ENCODE results near the gene SURF1.
"Not testable (repeated sequence)": the region's sequence is repeated elsewhere in the genome, so short reads cannot be mapped to it uniquely, and the experiment has no call there.

The SURF1 gene

DNA sequence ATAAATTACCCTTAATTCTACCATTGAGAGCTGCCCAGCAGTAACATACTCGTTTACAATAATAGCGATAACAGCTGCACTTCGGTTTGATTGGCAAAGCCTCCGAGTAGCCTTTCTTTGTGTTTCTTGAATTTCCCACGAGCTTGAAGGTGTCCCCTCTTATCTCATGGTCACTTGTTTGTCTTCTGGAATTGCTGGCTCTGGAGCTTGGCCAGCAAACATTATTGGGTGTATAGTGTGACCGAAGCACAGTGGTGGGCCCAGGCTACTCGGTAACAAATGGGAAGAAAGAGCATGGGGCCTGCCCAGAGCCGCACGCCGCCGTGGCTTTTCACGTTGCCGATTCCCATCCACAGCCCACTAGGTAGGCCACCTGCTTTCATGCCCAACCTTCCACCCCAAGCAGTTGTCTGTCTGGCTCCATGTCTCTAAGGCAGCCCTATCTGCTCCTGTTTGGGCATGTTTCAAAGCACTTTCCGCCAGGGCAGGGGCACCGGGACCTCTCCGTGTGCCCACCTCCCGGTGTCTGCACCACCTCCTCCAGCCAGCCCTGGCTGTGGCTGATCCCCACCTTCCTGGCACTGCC lies 28.5 kb upstream of the SURF1 start:
- no peak overlapping the region for H3K4me3 ChIP-seq (ENCODE audit: insufficient read depth, low read depth, low read length)
- H3K36me3 ChIP-seq (ENCODE audit: control insufficient read depth, insufficient read depth, low read length) = no peaks in the 10 kb centered on the region
- H3K27ac ChIP-seq (ENCODE audit: insufficient read depth, low read depth, low read length, poor library complexity, severe bottlenecking) = no peak overlapping the region
- WGBS, 2 experiments = 94% methylated on average over 17 of the region's 17 CpGs
- no peaks in the 10 kb centered on the region for H3K4me1 ChIP-seq (ENCODE audit: control insufficient read depth, insufficient read depth, low read length)
- no peaks in the 10 kb centered on the region for H3K9me3 ChIP-seq (ENCODE audit: control insufficient read depth, low read length)
- no peaks in the 10 kb centered on the region for H3K27me3 ChIP-seq (ENCODE audit: control insufficient read depth, insufficient read depth, low read length, poor library complexity, severe bottlenecking)

DNA sequence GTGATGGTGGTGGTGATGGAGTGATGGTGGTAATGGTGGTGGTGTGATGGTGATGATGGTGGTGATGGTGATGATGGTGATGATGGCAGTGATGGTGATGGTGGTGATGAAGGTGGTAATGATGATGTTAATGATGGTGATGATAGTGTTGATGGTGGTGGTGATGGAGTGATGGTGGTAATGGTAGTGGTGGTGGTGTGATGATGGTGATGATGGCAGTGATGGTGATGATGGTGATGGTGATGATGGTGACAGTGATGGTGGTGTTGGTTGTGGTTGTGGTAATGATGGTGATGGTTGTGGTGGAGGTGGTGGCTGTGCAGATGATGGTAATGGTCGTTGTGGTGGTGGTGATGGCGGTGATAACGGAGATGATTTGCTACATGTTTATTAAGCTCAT lies 27.2 kb upstream of the SURF1 start:
- H3K4me1 ChIP-seq (ENCODE audit: control insufficient read depth, insufficient read depth, low read length) = no peaks in the 10 kb centered on the region
- no peak overlapping the region for H3K27ac ChIP-seq (ENCODE audit: insufficient read depth, low read depth, low read length, poor library complexity, severe bottlenecking)
- no peak overlapping the region for H3K4me3 ChIP-seq (ENCODE audit: insufficient read depth, low read depth, low read length)
- no peaks in the 10 kb centered on the region for H3K27me3 ChIP-seq (ENCODE audit: control insufficient read depth, insufficient read depth, low read length, poor library complexity, severe bottlenecking)
- no peaks in the 10 kb centered on the region for H3K9me3 ChIP-seq (ENCODE audit: control insufficient read depth, low read length)
- 93 to 94% methylated on average over 3 of the region's 3 CpGs for whole genome bisulfite sequencing, 2 experiments
- no peaks in the 10 kb centered on the region for H3K36me3 ChIP-seq (ENCODE audit: control insufficient read depth, insufficient read depth, low read length)

DNA sequence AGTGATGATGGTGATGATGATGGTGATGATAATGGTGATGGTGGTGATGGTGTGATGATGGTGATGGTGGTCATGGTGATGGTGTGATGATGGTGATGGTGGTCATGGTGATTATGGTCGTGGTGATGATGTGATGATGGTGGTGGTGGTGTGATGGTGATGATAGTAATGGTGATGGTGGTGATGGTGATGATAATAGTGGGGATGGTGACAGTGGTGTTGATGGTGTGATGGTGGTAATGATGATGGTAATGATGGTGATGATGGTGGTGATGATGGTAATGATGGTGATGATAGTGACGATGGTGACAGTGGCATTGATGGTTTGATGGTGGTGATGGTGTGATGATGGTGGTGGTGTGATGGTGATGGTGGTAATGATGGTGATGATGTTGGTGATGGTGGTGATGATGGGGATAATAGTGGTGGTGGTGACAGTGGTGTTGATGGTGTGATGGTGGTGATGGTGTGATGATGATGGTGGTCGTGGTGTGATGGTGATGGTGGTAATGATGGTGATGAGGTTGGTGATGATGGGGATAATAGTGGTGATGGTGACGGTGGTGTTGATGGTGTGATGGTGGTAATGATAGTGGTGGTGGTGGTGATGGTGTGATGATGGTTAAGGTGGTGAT lies 26.3 kb upstream of the SURF1 start:
- WGBS, 2 experiments = 89% methylated on average over 4 of the region's 4 CpGs
- H3K4me3 ChIP-seq (ENCODE audit: insufficient read depth, low read depth, low read length) = no peak overlapping the region
- no peak overlapping the region for H3K27ac ChIP-seq (ENCODE audit: insufficient read depth, low read depth, low read length, poor library complexity, severe bottlenecking)
- no peaks in the 10 kb centered on the region for H3K36me3 ChIP-seq (ENCODE audit: control insufficient read depth, insufficient read depth, low read length)
- H3K27me3 ChIP-seq (ENCODE audit: control insufficient read depth, insufficient read depth, low read length, poor library complexity, severe bottlenecking) = no peaks in the 10 kb centered on the region
- H3K4me1 ChIP-seq (ENCODE audit: control insufficient read depth, insufficient read depth, low read length) = no peaks in the 10 kb centered on the region
- no peaks in the 10 kb centered on the region for H3K9me3 ChIP-seq (ENCODE audit: control insufficient read depth, low read length)

DNA sequence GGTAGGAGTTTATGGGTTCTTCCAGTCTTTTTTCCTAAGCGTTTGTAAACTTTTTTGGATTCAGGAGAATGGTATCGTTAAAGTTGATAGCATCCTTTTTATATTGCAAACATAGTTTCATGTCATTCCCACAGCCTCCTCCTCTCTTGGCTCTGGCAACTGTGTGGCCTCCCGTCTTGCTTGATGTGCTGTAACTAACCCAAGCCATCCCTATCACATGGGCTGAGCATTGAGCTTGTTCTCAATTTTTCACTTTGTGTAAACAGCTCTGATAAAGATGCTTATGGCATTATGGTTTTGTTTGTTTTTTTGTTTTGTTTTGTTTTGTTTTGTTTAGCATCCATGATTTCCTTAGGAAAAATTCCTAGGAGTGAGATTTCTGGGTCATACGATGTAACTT lies 24.4 kb upstream of the SURF1 start:
- Histone ChIP-seq H3K4me1 (ENCODE audit: control insufficient read depth, insufficient read depth, low read length) (no peaks in the 10 kb centered on the region), H3K36me3 (ENCODE audit: control insufficient read depth, insufficient read depth, low read length) (no peaks in the 10 kb centered on the region), H3K27ac (ENCODE audit: insufficient read depth, low read depth, low read length, poor library complexity, severe bottlenecking) (no peak overlapping the region), H3K27me3 (ENCODE audit: control insufficient read depth, insufficient read depth, low read length, poor library complexity, severe bottlenecking) (no peaks in the 10 kb centered on the region), H3K9me3 (ENCODE audit: control insufficient read depth, low read length) (no peaks in the 10 kb centered on the region), H3K4me3 (ENCODE audit: insufficient read depth, low read depth, low read length) (no peak overlapping the region)
- 91 to 95% methylated on average over 4 of the region's 4 CpGs for WGBS, 2 experiments

DNA sequence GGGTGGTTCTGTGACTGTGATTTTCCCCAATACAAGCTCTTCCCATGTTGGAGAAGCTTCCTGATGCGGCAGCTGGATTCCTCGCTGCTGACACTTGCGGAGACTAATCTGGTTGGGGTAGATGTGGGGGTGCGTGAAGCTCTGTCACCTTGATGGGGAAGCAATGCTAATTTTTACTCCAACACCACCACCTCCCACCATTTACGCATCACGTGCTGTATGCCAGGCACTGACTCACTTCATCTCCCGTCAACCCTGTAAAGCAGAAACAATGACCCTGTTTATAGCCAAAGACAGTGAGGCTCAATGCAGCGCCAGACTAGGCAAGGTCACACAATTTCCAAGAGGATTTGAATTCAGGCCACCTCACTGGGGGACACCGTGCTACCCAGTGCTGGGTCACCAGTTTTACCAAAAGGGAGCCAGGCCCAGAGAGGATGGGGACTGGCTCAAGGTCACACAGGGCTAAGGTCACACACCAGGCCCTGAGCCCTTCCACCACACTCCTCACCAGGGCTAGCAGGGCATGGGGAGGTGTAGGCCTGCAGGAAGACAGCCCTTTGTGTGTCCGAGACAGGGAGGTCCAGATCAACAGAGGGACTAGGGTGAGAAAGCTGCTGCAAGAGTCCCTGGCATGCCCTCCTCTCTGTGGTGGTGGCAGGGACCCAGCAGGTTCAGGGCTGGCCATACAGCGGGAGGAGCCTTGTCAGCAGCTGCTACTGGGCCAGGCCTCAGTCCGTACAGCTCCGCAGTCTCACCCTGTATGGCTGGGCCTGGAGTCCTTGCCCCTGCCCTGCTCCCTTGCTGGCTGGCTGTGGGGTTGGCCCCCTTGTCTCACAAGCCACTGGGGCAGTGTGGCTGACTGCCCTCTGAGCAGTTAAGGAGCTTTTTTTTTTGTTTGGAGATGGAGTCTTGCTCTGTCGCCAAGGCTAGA lies 23.1 kb upstream of the SURF1 start:
- H3K36me3 ChIP-seq (ENCODE audit: control insufficient read depth, insufficient read depth, low read length) = no peaks in the 10 kb centered on the region
- H3K9me3 ChIP-seq (ENCODE audit: control insufficient read depth, low read length) = no peaks in the 10 kb centered on the region
- no peaks in the 10 kb centered on the region for H3K4me1 ChIP-seq (ENCODE audit: control insufficient read depth, insufficient read depth, low read length)
- 90 to 91% methylated on average over 11 to 14 of the region's 14 CpGs for WGBS, 2 experiments
- no peak overlapping the region for H3K4me3 ChIP-seq (ENCODE audit: insufficient read depth, low read depth, low read length)
- H3K27me3 ChIP-seq (ENCODE audit: control insufficient read depth, insufficient read depth, low read length, poor library complexity, severe bottlenecking) = no peaks in the 10 kb centered on the region
- H3K27ac ChIP-seq (ENCODE audit: insufficient read depth, low read depth, low read length, poor library complexity, severe bottlenecking) = no peak overlapping the region

DNA sequence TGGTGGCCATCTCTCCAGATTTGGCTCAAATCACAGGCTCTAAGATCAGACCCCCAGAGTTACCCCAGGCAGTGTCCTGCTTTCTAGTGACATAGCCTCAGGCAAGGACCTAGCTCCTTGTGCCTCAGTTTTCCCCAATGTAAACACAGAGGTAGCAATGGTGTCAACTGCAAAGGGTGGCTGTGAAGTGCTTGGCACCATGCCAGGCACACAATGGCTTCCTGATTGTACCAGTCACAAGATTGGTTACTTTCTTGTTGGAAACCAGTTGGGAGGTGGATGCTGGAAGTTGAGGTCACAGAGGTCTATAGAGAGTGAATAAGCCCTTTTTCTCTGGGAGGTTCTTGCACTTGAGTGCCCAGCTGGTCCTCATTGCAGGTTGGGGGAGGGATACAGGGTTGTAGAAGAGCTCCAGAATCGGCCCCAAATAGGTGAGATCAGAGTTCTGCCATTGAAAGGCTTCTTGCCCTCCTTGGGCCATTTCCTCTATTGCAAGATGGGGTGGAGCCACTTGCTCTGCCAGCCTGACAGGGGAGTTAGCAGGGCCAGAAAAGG lies 22.2 kb upstream of the SURF1 start:
- H3K4me3 ChIP-seq (ENCODE audit: insufficient read depth, low read depth, low read length) = no peak overlapping the region
- H3K9me3 ChIP-seq (ENCODE audit: control insufficient read depth, low read length) = no peaks in the 10 kb centered on the region
- no peaks in the 10 kb centered on the region for H3K36me3 ChIP-seq (ENCODE audit: control insufficient read depth, insufficient read depth, low read length)
- no peaks in the 10 kb centered on the region for H3K4me1 ChIP-seq (ENCODE audit: control insufficient read depth, insufficient read depth, low read length)
- no peak overlapping the region for H3K27ac ChIP-seq (ENCODE audit: insufficient read depth, low read depth, low read length, poor library complexity, severe bottlenecking)
- H3K27me3 ChIP-seq (ENCODE audit: control insufficient read depth, insufficient read depth, low read length, poor library complexity, severe bottlenecking) = no peaks in the 10 kb centered on the region
- WGBS, 2 experiments = 88 to 91% methylated on average over 1 of the region's 1 CpG

DNA sequence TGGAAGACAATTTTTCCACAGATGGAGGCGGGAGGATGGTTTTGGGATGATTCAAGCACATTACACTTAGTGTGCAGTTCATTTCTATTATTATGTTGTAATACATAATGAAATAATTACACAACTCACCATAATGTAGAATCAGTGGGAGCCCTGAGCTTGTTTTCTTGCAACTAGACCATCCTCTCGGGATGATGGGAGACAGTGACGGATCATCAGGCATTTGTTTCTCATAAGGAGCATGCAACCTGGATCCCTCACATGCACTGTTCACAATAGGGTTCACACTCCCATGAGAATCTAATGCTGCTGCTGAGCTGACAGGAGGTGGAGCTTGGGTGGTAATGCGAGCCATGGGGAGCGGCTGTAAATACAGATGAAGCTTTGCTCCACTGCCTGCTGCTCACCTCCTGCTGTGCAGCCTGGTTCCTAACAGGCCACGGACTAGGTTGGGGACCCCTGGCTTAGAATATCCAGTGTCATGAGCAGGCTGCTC lies 21.5 kb upstream of the SURF1 start:
- no peaks in the 10 kb centered on the region for H3K27me3 ChIP-seq (ENCODE audit: control insufficient read depth, insufficient read depth, low read length, poor library complexity, severe bottlenecking)
- no peaks in the 10 kb centered on the region for H3K4me1 ChIP-seq (ENCODE audit: control insufficient read depth, insufficient read depth, low read length)
- H3K27ac ChIP-seq (ENCODE audit: insufficient read depth, low read depth, low read length, poor library complexity, severe bottlenecking) = no peak overlapping the region
- H3K4me3 ChIP-seq (ENCODE audit: insufficient read depth, low read depth, low read length) = no peak overlapping the region
- 43% methylated on average over 5 of the region's 6 CpGs for WGBS, 2 experiments
- H3K9me3 ChIP-seq (ENCODE audit: control insufficient read depth, low read length) = no peaks in the 10 kb centered on the region
- no peaks in the 10 kb centered on the region for H3K36me3 ChIP-seq (ENCODE audit: control insufficient read depth, insufficient read depth, low read length)

DNA sequence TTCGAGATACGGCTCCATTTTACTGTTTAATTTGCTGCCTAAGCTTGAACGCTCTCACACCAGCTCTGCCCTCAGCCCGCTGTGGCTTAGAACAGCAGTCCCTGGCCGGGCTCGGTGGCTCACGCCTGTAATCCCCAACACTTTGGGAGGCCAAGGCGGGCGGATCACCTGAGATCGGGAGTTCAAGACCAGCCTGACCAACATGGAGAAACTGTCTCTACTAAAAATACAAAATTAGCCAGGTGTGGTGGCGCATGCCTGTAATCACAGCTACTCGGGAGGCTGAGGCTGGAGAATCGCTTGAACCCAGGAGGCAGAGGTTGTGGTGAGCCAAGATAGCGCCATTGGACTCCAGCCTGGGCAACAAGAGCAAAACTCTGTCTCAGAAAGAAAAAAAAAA lies 21.0 kb upstream of the SURF1 start:
- H3K36me3 ChIP-seq (ENCODE audit: control insufficient read depth, insufficient read depth, low read length); H3K4me1 ChIP-seq (ENCODE audit: control insufficient read depth, insufficient read depth, low read length); H3K9me3 ChIP-seq (ENCODE audit: control insufficient read depth, low read length); H3K27ac ChIP-seq (ENCODE audit: insufficient read depth, low read depth, low read length, poor library complexity, severe bottlenecking); H3K4me3 ChIP-seq (ENCODE audit: insufficient read depth, low read depth, low read length); H3K27me3 ChIP-seq (ENCODE audit: control insufficient read depth, insufficient read depth, low read length, poor library complexity, severe bottlenecking): not testable (repeated sequence)
- WGBS, 2 experiments = 91 to 94% methylated on average over 14 of the region's 14 CpGs

DNA sequence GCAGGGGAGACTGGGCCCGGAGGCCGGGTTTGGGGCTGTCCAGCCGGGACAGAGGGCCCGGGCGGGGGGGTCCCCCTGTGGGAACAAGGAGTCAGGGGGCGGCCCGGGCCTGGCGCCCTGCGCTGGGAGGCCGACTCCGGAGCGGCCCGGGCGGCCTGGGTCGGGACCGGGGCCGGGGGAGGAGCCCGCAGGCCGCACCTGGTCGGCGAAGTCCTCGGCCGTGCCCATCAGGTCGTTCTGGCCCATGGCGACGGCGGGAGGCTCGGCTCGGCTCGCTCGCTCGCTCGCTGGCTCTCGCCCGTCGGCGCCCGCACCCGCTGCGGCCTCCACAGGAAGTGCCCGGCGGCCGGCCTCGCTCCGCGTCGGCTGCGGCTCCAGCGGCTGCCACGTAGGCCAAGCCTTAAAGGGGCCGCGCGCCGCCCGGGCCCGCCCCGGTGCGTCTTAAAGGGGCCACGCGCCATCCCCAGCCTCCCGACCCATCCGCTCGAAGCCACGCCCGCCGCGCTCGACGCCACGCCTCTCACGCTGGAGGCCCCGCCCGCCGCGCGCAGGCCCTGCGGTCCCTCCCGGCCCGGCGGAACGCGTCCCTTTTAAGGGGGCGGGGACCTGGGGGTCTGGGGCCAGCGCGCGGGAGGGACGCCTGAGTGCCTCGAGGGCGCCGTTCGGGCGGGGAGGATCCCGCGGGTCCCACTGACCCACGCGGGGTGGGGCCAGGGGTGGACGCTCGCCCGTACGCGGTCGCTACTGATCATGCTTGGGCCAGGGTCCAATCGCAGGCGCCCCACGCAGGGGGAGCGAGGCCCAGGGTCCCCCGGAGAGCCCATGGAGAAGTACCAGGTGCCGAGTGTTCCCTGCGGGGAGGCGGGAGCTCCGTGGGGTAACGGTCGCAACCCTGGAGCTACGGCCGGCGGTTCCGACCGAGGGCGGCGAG lies 19.7 kb upstream of the SURF1 start, which contains the start of the genes STKLD1 and SURF4:
Gene STKLD1, plus strand, starts transcription at position 643 of the 931 bp plus-strand sequence. Its CDS starts 108 bp downstream, at position 751.
Gene SURF4, minus strand, starts transcription at position 337 of the 931 bp plus-strand sequence. Its CDS starts 91 bp downstream, at position 246.
- Histone ChIP-seq H3K27ac (ENCODE audit: insufficient read depth, low read depth, low read length, poor library complexity, severe bottlenecking) (peak within 1 kb of the TSS; percentile 74), H3K9me3 (ENCODE audit: control insufficient read depth, low read length) (no peaks in the 10 kb centered on the region), H3K27me3 (ENCODE audit: control insufficient read depth, insufficient read depth, low read length, poor library complexity, severe bottlenecking) (no peaks in the 10 kb centered on the region), H3K36me3 (ENCODE audit: control insufficient read depth, insufficient read depth, low read length) (no peaks in the 10 kb centered on the region), H3K4me1 (ENCODE audit: control insufficient read depth, insufficient read depth, low read length) (no peaks in the 10 kb centered on the region), H3K4me3 (ENCODE audit: insufficient read depth, low read depth, low read length) (peak within 1 kb of the TSS; percentile 83)
- WGBS, 2 experiments = 2% methylated on average over 120 of the region's 120 CpGs

All from ectodermal cell (in vitro differentiated cells).